ENCODE measurements around the gene CENPK. TPM values are rescaled to one million over a fixed set of nuclear protein-coding genes. Genes with fewer than 3 reads are reported as not detected.
A peak's percentile ranks its signal among the peaks of the same experiment; 100 is the strongest.

CENPK gene
- total and polyA plus RNA-seq, 2 experiments from 2014 or later, result 17.2 to 23.9 TPM

- WGBS, 2 experiments (ENCODE audit: low coverage in 1 of 2, low lambda C conversion rate in 2 of 2, missing lambda C conversion rate in 2 of 2), result 68 to 78% methylated on average over 3 of the region's 3 CpGs
- H3K4me2 ChIP-seq (ENCODE audit: unreplicated experiment), result peak overlapping the region; percentile 13
Observed at GRCh38 chr5:65468633-65469032, 94.3 kb downstream of the CENPK start.

More at GRCh38 chr5:65468633-65469032, 94.3 kb downstream of the CENPK start:
- H3K36me3 ChIP-seq (ENCODE audit: low read depth), result peaks cover 30% of the 10 kb centered on the region
- no peaks in the 10 kb centered on the region for H3K27me3 ChIP-seq (replicated peaks; ENCODE audit: insufficient read depth)
- no peak overlapping the region for H2AFZ ChIP-seq
- in situ Hi-C loops (cut with MboI), result no loop called here
- peaks cover 100% of the 10 kb centered on the region for H3K79me2 ChIP-seq (ENCODE audit: insufficient read depth)
- peak overlapping the region; percentile 8; the same call in 1 of the 2 replicates for H3K27ac ChIP-seq
- H3K9ac ChIP-seq, result no peak overlapping the region
- DNase-seq, result peak; percentile 62
- H4K20me1 ChIP-seq (ENCODE audit: insufficient read depth), result no peaks in the 10 kb centered on the region
- H3K9me2 ChIP-seq (ENCODE audit: insufficient read depth), result no peaks in the 10 kb centered on the region
- no peak for TF ChIP-seq EZH2 (IDR thresholded peaks at IDR 0.05; ENCODE audit: insufficient read depth, poor library complexity, severe bottlenecking)
- no peak for TF ChIP-seq EZH2phosphoT487 (IDR thresholded peaks at IDR 0.05; ENCODE audit: insufficient read depth, low read depth)
- H3F3A ChIP-seq (ENCODE audit: insufficient read depth), result peaks cover 23% of the 10 kb centered on the region
- H3K9me3 ChIP-seq (ENCODE audit: low read depth), result no peaks in the 10 kb centered on the region
- no peak overlapping the region for H3K4me3 ChIP-seq
- H3K4me1 ChIP-seq (ENCODE audit: insufficient read depth), result peaks cover 36% of the 10 kb centered on the region

Small RNA genes lying within 50 kb of the gene (small RNA-seq; reads per million reads assigned to genes)
- not detected for gene RNU6-540P (ENCODE audit: low read depth, low replicate concordance)

Other genes starting within 250 kb of the CENPK start
- 62.5 and 76.0 TPM in 2 replicates for gene ADAMTS6, start 81.2 kb downstream of the CENPK start, total RNA-seq (2014; rRNA removed; shearing (Covaris generic))
- 7.9 and 10.1 TPM in 2 replicates for gene ADAMTS6, start 81.2 kb downstream of the CENPK start, polyA plus RNA-seq (2016; fragmentation: Nextera tagmentation; extraction: Ambion mirVana)
- gene PPWD1, start 128 bp upstream of the CENPK start, total RNA-seq (2014; rRNA removed; shearing (Covaris generic)), result 24.7 and 56.8 TPM in 2 replicates
- gene PPWD1, start 128 bp upstream of the CENPK start, polyA plus RNA-seq (2016; fragmentation: Nextera tagmentation; extraction: Ambion mirVana), result 22.5 and 23.9 TPM in 2 replicates
- 17.8 and 19.1 TPM in 2 replicates for gene TRIM23, start 61.2 kb upstream of the CENPK start, total RNA-seq (2014; rRNA removed; shearing (Covaris generic))
- gene TRIM23, start 61.2 kb upstream of the CENPK start, polyA plus RNA-seq (2016; fragmentation: Nextera tagmentation; extraction: Ambion mirVana), result 2.7 and 2.9 TPM in 2 replicates
- 1.2 and 1.5 TPM in 2 replicates for gene SHLD3, start 61.9 kb upstream of the CENPK start, total RNA-seq (2014; rRNA removed; shearing (Covaris generic))
- gene SHLD3, start 61.9 kb upstream of the CENPK start, polyA plus RNA-seq (2016; fragmentation: Nextera tagmentation; extraction: Ambion mirVana), result 2.3 and 2.6 TPM in 2 replicates
- 19.5 and 24.4 TPM in 2 replicates for gene TRAPPC13, start 61.9 kb upstream of the CENPK start, total RNA-seq (2014; rRNA removed; shearing (Covaris generic))
- 20.1 and 21.1 TPM in 2 replicates for gene TRAPPC13, start 61.9 kb upstream of the CENPK start, polyA plus RNA-seq (2016; fragmentation: Nextera tagmentation; extraction: Ambion mirVana)
- gene SGTB, start 158.9 kb upstream of the CENPK start, total RNA-seq (2014; rRNA removed; shearing (Covaris generic)), result 22.6 and 39.9 TPM in 2 replicates
- 16.3 and 17.7 TPM in 2 replicates for gene SGTB, start 158.9 kb upstream of the CENPK start, polyA plus RNA-seq (2016; fragmentation: Nextera tagmentation; extraction: Ambion mirVana)
- 37.7 and 58.3 TPM in 2 replicates for gene NLN, start 159.0 kb upstream of the CENPK start, total RNA-seq (2014; rRNA removed; shearing (Covaris generic))
- gene NLN, start 159.0 kb upstream of the CENPK start, polyA plus RNA-seq (2016; fragmentation: Nextera tagmentation; extraction: Ambion mirVana), result 49.6 and 54.9 TPM in 2 replicates